Activated CD4-positive, alpha-beta T cell treated with anti-CD3 and anti-CD28 coated beads, Interleukin-2, amount 50 U/mL, for 24 hours (primary cell): ENCODE data around the gene KDM2B.

Source experiments
- DNase-seq, 2 donors: peaks; one replicate each; pipeline ENCODE4 v3.0.0-alpha.2; 2020; ENCODE audit warnings: low read depth in 1 of 2, low spot score in 1 of 2

KDM2B gene

DNA sequence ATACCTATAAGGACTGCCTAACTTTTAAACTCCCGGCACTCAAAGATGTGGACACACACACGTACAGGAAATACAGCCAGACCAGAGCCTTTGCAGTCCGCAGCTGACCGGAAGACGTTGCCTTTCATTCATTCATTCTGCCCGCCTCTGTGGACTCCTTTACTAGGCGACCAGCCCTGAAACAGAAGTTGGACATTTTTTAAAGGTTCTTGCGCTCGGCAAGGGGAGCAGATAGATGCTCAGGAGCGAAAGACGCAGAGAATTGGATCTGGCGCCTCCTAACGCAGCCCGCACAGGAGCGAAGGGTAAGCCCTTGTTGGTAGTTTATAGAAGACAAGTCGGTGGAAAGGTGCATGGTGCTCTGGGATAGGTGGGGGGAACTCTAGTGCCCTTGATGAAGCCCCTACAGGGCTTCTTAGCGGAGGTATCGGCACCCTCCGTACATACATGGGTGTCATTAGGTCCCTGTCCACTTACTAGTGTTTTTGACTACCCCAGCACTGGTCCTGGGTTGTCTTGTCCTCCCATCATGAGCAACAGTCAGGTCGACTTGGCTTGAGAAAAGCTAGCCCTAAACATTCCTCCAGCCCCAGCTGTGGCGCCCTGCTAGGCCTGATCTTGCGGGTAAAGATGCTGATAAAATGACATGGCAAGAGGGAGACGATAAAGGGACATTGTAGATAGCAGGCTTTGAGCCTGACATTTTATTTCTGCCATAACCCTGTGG is at the start of gene KDM2B:
KDM2B (minus strand) TSS at position 65 of the 727 bp plus-strand sequence. CDS start 112 bp downstream, outside the sequence.
- DNase-seq, result no peak

DNA sequence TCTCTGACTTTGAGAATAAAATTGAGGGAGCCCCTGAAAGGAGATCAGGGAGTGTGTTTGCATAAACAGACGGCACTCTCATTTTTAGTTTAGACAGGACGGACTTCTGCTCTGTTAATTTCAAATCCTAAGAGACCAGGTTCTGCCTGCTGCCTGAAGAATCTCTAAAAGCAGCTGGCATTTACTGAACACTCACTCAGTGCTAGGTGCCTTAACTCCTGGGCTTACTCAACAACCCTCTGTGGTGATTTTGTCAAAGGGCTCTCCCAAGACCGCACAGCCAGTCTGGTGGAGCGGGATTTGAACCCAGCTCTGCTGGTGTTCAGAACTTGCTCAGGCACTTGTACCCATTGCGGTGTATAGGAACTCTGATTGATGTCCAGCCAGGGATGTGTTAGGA is 47.7 kb upstream of the KDM2B start:
- DNase-seq, result no peak

DNA sequence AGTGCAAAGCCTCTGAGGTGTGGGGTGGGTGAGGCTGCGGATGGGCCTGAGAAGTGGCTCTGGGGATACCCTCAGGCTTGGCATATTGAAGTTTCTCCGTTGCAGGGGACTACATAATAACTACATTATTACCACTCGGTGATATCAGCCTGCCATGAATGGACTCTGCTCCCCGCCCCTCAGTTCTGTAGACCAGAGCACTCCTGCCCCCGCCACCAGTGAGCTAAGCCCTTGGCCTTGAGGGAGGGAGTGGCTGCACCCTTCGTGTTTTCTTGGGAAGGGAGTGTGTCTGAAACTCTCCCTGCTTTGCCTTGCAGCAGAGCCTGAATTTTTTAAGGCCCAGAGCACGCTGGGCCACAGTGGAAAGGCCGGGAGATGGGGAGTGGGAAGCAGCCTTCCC is 47.2 kb upstream of the KDM2B start:
- no peak for DNase-seq

DNA sequence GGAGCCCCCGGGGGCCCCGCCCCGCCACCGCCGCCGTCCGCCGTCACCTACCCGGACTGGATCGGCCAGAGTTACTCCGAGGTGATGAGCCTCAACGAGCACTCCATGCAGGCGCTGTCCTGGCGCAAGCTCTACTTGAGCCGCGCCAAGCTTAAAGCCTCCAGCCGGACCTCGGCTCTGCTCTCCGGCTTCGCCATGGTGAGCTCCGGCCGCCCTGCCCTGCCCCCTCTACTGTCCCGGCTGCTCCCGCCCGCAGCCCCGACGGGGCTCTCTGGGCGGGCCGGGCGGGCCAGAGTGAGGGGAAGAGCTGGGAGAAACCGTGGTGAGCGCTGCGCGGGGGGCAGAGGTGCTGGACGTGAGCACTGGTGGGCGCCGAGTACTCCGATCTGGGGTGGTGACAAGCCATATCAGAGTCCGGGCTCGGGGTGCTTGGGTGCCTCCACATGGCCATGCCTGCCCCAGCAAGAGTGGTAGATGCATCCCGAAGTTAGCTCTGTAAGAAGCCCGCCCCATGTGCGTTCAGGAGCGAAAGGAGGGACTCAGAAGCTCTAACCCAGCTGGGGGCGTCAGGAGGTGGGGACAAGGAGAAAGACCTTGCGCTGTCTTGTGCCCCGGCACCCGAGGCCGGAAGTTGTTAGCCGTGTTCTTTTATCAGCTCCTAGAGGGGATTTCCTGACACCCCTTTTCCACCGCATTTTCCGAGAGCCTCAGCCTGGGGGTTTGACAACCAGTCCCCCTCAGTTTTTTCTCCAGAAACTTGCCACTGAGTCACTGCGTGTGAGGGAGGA is 46.2 kb upstream of the KDM2B start:
- peak; percentile 81 to 94 for DNase-seq

DNA sequence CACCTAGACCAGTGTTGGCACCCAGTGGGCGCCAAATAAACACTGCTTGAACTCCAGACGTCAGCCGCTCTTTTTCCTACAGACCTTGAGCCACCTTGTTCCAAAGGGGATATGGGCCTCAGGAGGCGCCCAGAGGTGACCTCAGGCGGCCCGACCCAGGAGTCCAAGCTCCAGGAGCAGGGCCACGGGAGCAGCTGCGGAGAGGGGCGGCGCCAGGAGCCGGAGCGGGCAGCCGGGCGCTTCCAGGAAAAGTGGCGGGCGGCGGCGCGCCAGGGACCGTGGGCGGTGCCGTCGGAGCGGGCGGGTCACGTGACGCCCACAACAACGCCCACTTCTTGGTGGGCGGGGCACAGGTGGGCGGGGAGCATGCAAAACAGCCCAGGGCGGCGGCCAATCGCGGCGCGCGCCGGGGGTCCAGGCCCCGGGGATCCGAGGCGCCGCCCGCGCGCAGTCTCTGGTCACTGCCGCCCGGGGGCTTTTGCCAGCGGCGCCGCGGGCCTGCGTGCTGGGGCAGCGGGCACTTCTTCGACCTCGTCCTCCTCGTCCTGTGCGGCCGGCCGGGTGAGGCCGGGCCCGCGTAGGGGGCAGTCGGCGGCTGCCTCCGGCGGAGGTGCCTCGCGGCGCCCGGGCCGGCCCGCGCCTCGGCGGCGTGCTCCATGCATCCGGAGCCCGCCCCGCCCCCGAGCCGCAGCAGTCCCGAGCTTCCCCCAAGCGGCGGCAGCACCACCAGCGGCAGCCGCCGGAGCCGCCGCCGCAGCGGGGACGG is 45.4 kb upstream of the KDM2B start, which contains the start of gene ORAI1:
ORAI1 (plus strand) TSS at position 444 of the 766 bp plus-strand sequence.
- peak; percentile 90 to 92 for DNase-seq

DNA sequence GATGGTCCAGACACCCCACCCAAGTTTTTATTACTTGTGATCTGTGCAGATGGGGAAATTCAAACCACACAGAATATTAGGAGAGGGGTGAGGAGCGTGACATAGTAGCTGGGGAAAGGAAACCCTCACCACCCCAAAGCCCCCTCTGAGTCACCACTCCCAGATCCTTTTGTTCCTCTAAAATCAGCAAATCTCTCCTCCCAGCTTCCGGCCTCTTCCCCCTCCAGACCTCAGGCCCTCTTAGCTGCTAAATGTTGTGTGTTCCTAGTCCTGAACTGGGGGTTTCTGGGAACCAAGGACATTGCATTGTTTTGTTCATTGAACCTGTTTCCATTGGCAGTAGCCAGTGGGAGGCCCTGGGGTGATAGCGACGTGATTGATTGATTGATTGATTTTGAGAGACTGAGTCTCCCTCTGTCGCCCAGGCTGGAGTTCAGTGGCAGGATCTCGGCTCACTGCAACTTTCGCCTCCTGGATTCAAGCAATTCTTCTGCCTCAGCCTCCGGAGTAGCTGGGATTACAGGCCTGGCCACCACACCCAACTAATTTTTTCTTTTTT is 39.6 kb upstream of the KDM2B start:
- no peak for DNase-seq

DNA sequence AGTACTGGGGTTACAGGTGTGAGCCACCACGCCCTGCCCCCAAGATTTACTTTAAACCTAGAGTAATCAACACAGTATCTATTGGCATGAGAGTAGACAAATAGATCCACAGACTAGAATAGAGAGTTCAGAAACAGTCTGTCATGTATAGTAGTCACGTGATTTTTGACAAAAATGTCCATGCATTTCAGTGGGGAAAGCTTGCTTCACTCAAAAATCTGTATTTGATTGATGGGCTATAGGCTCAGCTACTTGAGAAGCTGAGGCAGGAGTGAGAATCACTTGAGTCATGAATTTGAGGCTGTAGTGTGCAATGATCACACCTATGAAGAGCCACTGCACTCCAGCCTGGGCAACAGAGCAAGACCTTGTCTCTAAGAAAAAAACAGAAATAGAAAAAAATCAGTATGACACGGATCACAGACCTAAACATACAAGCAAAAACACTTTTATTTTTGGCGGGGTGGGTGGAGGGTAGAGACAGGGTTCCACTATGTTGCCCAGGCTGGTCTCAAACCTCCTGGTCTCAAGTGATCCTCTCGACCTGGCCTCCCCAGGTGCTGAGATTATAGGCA is 37.9 kb upstream of the KDM2B start:
- no peak for DNase-seq

DNA sequence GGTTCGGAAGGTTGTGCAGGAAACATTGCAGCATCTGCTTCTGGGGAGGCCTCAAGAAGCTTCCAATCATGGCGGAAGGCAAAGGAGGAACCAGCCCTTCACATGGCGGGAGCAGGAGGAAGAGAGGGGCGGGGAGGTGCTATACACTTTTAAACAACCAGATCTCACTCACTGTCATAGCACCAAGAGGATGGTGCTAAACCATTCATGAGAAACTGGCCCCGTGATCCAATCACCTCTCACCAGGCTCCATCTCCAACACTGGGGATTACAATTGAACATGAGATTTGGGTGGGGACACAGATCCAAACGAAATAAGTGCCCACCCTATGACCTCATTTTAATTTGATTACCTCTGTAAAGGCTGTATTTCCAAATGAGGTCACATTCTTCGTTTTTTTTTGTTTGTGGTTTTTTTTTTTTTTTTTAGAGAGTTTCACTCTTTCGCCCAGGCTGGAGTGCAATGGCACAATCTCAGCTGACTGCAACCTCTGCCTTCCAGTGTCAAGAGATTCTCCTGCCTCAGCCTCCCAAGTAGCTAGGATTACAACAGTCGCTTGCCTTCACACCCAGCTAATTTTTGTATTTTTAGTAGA is 34.1 kb upstream of the KDM2B start:
- DNase-seq, result no peak

DNA sequence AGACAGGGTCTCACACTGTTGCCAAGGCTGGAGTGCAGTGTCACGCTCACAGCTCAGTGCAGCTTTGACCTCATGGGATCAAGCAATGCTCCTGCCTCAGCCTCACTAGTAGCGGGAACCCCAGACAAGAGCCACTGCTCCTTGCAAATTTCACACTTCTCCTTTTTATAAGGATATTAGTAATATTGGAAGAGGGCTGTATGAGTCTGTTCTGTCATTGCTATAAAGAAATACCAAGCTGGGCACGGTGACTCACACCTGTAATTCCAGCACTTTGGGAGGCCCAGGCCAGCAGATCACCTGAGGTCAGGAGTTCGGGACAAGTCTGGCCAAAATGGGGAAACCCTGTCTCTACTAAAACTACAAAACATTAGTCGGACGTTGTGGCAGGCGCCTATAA is 32.6 kb upstream of the KDM2B start:
- DNase-seq, result no peak

DNA sequence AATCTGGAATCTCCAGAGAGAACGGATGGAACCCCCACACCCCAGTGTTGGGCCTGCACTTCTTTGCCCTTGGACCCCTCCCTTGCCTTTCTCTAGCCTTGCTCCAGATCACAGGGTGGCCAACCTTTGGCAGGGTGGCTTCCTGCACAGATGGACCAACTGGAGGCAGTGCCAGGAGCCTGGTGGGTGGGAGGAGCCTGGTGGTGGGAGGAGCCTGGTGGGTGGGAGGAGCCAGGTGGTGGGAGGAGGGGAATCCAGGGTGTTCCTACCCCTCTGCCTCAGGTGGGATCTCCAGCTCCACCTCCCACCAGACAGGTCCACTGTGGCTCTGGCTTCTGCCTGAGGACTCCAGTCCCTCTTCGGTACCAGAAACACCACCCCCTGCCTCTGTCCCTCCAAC is 30.5 kb upstream of the KDM2B start:
- DNase-seq, result no peak

DNA sequence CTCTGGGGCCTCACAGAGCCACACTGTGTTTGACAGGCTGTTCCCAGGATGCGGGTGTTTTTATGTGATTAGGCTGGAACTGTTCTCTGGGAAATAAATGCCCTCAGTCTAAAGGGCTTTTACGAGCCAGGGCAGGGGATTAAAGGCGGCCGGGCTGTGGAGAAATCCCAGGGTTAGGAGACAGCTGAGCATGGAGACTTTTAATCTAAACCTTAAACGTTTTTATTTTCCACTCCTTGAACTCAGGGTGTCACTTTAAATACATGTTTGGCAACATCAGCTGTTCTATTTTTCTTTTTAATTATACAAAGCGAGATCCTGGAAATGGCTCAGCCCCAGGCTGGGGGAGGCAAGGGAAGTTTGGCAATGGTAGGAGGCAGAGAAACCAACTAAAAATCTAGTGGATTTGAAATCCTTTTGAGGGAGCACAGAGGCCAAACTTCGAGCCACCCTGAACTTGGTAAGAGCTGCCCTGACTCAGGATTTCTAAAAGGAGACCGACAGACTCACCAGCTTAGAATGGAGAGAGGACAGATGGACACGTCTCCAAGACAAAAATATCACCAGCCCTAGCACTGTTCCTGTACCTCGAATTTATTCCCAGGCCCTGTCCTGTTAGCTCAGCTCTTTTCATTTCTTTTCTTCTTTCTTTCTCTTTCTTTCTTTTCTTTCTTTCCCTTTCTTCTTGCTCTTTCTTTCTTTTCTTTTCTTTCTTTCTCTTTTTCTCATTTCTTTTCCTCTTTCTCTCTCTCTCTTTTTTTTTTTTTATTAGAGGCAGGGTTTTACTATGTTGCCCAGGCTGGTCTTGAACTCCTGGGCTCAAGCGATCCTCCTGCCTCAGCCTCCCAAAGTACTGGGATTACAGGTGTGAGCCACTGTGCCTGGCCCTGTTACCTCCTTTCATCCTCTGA is 29.7 kb upstream of the KDM2B start:
- DNase-seq, result no peak

DNA sequence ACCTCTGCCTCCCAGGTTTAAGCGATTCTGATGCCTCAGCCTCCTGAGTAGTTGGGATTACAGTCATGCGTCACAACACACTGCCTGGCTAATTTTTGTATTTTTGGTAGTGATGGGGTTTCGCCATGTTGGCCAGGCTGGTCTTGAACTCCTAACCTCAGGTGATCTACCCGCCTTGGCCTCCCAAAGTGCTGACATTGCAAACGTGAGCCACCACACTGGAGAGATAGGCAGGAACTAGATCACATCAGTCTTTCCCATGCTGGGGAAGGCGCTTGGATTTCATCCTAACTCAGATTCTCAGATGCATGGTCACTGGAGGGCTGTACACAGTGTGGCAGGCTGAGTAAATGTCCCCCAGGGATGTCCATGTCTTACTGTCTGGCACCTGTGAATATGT is 27.5 kb upstream of the KDM2B start:
- DNase-seq, result no peak

DNA sequence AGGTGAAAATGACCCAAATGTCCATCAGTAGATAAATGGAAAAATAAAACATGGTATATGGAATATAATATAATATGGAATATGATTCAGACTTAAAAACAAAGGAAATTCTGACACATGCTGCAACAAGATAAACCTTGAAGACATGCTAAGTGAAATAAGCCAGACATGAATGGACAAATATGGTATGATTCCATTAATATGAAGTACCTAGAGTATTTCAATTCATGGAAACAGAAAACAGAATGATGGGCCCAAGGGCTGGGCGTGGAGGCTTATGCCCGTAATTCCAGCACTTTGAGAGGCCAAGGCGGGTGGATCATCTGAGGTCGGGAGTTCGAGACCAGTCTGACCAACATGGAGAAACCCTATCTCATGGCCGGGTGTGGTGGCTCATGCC is 22.8 kb upstream of the KDM2B start:
- DNase-seq, result no peak

DNA sequence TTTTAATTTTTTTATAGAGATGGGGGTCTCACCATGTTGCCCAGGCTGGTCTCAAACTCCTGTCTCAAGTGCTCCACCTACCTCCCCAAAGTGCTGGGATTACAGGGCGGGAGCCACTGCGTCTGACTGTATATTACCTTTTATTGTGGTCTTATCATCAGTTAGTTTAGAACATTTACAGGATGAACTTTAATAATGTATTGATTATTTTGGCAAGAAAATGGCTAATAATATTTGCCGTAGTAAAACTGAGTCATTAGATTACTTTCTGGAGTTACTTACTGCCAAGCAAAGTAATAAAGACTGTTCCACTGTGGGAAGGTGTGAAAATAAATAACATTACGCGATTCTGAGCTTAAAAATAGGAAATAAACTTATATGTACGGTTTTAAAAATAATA is 21.9 kb upstream of the KDM2B start:
- DNase-seq, result no peak

DNA sequence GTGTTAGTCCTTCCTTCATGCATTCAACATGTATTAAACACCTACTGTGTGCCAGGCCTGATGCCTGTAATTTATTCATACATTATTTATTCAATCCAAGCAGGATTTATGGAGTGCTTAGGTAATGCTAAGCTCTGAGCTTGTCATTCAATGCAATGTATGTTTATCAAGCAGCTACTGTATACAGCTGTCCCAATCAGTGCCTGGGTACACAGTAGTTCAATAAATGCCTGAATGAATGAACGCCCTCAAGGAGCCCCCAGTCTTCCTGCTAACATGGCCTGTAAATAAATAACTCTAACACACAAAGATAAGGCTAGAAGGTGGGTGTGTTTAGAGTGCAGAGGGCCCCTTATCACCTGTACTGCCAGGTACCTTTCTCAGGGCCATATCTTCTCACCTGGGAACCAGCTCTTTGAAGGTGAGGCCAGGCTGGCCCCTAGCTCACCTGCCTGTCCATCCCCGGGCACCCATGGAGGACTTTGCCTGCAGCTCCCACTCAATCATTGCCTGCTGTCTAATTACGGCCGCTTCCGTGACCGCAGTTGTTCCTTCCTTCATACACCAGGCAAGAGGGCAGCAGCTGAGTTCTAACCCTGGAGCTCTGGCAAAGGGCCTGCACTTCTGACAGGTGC is 20.0 kb upstream of the KDM2B start:
- no peak for DNase-seq

DNA sequence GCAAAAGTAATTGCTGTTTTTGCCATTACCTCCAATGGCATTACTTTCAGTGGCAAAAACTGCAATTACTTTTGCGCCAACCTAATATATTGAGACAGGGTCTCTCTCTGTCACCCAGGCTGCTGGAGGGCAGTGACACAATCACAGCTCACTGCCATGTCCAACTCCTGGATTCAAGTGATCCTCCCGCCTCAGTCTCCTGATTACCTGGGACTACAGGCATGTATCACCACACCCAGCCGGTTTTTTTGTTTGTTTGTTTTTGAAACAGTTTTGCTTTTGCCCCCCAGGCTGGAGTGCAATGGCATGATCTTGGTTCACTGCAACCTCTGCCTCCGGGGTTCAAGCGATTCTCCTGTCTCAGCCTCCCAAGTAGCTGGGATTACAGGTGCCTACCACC is 15.7 kb upstream of the KDM2B start:
- no peak for DNase-seq

DNA sequence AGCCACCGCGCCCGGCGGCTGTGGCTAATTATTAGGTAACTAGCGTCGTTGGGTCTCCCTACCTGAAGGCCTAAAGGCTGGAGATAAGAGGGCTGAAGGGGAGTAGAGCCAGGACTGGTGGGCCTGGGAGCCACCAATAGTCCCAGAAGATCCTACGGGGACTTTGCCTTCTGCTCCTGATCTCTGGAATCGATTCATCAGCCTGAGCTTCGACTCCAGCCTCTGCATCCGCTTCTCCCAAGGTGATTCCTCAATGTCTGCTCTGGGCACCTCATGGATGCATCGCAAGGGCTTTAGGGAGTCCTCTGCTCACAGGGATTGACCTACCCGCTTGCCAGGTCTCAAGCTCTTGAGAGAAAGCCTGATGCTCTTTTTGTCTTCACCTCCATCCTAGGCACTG is 14.7 kb upstream of the KDM2B start:
- DNase-seq, result no peak

DNA sequence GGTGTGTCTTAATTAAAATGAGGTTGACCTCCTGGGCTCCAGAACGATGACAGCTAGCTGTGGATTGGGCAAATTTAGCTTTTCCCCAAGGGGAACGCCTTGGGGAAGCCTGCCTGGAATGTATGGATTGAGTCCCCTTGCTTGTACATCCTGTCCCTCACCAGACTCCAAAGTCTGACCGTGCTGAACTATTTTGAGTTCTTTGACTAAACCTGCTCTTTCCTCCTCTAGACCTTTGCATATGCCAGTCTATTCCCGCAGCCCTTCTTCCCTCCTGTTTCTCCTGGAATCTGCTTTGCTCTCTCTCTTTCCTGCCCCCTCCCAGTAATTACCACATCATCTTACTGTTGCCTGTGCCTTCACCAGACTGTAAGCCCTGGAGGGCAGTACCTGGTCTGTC is 11.5 kb upstream of the KDM2B start:
- DNase-seq, result no peak

DNA sequence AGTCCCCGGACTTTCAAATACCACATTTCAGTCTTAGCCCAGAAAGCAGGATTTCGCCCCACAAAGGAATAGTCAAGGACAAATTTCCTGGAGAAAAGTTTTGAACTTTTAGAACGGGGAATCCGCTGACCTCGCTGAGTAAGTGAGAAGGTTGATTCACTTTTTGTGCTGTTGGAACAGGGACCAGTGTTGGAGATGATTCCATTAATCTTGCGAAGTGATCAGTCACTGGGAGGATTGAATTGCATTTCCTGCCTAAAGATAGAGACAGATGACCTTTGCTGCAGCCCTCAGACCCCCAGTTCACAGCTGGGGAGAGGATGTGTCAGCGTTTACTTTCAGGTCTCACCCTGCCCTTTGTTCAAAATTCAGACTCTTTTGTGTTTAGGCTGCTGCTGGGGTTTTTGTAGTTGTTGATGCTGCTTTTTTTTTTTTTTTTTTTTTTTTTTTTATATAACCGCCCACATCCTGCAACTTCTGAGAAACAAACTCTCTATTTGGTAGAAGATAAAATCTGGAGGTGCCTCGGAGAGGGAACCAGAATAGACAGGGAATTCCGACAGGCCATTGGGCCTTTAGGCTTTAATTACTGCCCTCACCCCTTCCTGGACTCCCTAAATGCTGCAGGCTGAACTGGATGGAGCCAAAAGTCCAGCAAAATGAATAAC is 9.8 kb upstream of the KDM2B start:
- DNase-seq, result peak; percentile 32 to 51
